ENCODE measurements around the gene CFAP46. TPM values are rescaled to one million over a fixed set of nuclear protein-coding genes. Genes with fewer than 3 reads are reported as not detected.

Gene CFAP46
- total RNA-seq, 4 donors from 2014 or later: 0.29 to 9.0 (median 2.7) TPM

GRCh38 chr10:132962623-132963429 is 20.5 kb upstream of the CFAP46 start:
- DNase-seq: no peak
- intact Hi-C loops (cut with DNase I; ENCODE audit: low total_unique reads): no loop called here
- no peaks in the 10 kb centered on the region for H3K9me3 ChIP-seq
- peak overlapping the region; percentile 47 for H3K4me3 ChIP-seq
- H3K27ac ChIP-seq: peak overlapping the region in 1 of 2 donors; percentile 56
- H3K4me1 ChIP-seq: no peaks in the 10 kb centered on the region
- H3K27me3 ChIP-seq: no peaks in the 10 kb centered on the region
- H3K36me3 ChIP-seq: no peaks in the 10 kb centered on the region
- TF ChIP-seq POLR2A (IDR thresholded peaks at IDR 0.05): no peak
- TF ChIP-seq, protein P1, sequence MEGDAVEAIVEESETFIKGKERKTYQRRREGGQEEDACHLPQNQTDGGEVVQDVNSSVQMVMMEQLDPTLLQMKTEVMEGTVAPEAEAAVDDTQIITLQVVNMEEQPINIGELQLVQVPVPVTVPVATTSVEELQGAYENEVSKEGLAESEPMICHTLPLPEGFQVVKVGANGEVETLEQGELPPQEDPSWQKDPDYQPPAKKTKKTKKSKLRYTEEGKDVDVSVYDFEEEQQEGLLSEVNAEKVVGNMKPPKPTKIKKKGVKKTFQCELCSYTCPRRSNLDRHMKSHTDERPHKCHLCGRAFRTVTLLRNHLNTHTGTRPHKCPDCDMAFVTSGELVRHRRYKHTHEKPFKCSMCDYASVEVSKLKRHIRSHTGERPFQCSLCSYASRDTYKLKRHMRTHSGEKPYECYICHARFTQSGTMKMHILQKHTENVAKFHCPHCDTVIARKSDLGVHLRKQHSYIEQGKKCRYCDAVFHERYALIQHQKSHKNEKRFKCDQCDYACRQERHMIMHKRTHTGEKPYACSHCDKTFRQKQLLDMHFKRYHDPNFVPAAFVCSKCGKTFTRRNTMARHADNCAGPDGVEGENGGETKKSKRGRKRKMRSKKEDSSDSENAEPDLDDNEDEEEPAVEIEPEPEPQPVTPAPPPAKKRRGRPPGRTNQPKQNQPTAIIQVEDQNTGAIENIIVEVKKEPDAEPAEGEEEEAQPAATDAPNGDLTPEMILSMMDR (IDR thresholded peaks at IDR 0.05): no peak

GRCh38 chr10:132961787-132962622 is 19.6 kb upstream of the CFAP46 start:
- TF ChIP-seq POLR2A (IDR thresholded peaks at IDR 0.05): no peak
- TF ChIP-seq, protein P1 (IDR thresholded peaks at IDR 0.05): no peak
- Histone ChIP-seq H3K27ac (peak overlapping the region in 1 of 2 donors; percentile 56), H3K9me3 (no peaks in the 10 kb centered on the region), H3K4me1 (no peaks in the 10 kb centered on the region), H3K4me3 (peak overlapping the region; percentile 47), H3K27me3 (no peaks in the 10 kb centered on the region), H3K36me3 (no peaks in the 10 kb centered on the region)
- intact Hi-C loops (cut with DNase I; ENCODE audit: low total_unique reads): no loop called here
- peak; percentile 37 to 51 for DNase-seq

- no peaks in the 10 kb centered on the region for H3K9me3 ChIP-seq
- no peak overlapping the region for H3K27ac ChIP-seq
- no peaks in the 10 kb centered on the region for H3K27me3 ChIP-seq
- no peak for TF ChIP-seq POLR2A (IDR thresholded peaks at IDR 0.05)
- TF ChIP-seq, protein P1 (IDR thresholded peaks at IDR 0.05): no peak
- no peak overlapping the region for H3K4me3 ChIP-seq
- H3K36me3 ChIP-seq: no peaks in the 10 kb centered on the region
- H3K4me1 ChIP-seq: no peaks in the 10 kb centered on the region
- DNase-seq: no peak
- intact Hi-C loops (cut with DNase I; ENCODE audit: low total_unique reads): no loop called here
Measured at GRCh38 chr10:132961420-132961786, 19.0 kb upstream of the CFAP46 start.

DNA sequence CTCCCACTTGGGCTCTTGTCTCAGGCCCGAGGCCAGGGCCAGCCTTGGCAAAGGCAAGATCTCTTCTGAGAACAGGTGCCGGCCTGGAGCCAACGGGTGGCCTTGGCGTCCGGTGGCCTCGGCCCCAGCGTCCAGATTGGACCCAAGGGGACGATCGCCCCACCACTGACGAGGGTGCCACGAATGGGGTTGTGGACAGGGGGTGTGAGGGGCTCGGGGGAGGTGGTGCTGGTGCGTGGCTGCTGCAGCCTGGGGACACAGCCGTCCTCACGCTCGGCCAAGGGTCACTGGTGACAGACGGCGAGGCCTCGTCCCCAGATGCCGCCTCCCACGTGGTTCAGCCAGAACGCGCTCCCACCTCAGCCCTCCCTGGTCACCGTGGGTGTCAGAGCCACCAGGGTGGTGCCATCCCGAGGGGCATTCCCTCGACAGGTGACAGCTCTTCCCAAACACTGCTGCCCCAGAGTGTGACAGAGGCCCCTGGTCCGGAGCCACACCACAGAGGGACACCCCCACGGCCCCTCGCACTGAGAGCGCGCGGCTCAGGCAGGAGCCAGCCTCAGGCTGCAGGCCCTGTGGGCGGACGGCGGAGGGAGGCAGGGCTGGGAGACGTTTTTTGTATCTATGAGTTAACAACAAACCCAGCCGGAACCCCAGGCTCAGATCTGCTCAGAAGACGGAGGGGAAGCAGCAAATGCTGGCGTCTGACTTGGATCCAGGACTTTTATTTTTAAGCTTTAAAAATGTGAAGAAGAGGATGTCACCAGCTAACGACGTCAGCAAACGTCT is 18.5 kb upstream of the CFAP46 start:
- TF ChIP-seq POLR2A (IDR thresholded peaks at IDR 0.05): no peak
- TF ChIP-seq, protein P1 (IDR thresholded peaks at IDR 0.05): no peak
- no peak for DNase-seq
- intact Hi-C loops (cut with DNase I; ENCODE audit: low total_unique reads): no loop called here
- Histone ChIP-seq H3K9me3 (no peaks in the 10 kb centered on the region), H3K36me3 (no peaks in the 10 kb centered on the region), H3K4me3 (no peak overlapping the region), H3K27me3 (no peaks in the 10 kb centered on the region), H3K4me1 (no peaks in the 10 kb centered on the region), H3K27ac (no peak overlapping the region)

Data from uterus (tissue), 4 donors.